ENCODE measurements around the gene TRIM26. TPM values are rescaled to one million over a fixed set of nuclear protein-coding genes. Genes with fewer than 3 reads are reported as not detected.

The TRIM26 gene
- polyA plus RNA-seq, 3 donors, result 16.4 to 26.4 (median 26.0) TPM

- H4K20me1 ChIP-seq (ENCODE audit: insufficient read depth, low read length), result no peaks in the 10 kb centered on the region
- H3K27me3 ChIP-seq (ENCODE audit: control insufficient read depth in 2 of 2, insufficient read depth in 2 of 2, low read length in 2 of 2), result peaks cover 0 to 2% of the 10 kb centered on the region in 2 donors
- H3K4me3 ChIP-seq (replicated peaks in 1 of 3; ENCODE audit: low read depth in 2 of 3, low read length in 3 of 3), result no peak overlapping the region
- no peaks in the 10 kb centered on the region for H3K36me3 ChIP-seq (replicated peaks in 1 of 2; ENCODE audit: control insufficient read depth in 1 of 2, insufficient read depth in 2 of 2, low read length in 2 of 2)
- peaks cover 8 to 18% of the 10 kb centered on the region in 2 donors for H3K4me1 ChIP-seq (ENCODE audit: control insufficient read depth in 1 of 2, insufficient read depth in 2 of 2, low read length in 2 of 2)
- Mint-ChIP-seq H3K27me3 (ENCODE audit: low read depth in 3 of 3) (peaks cover 2 to 7% (median 4%) of the 10 kb centered on the region in 3 donors), H3K27ac (no peak overlapping the region), H3K4me3 (no peak overlapping the region), H3K36me3 (no peaks in the 10 kb centered on the region), H3K4me1 (peaks cover 19% of the 10 kb centered on the region), H3K9me3 (peaks cover 0 to 3% (median 0%) of the 10 kb centered on the region in 7 donors)
- no peaks in the 10 kb centered on the region for H3K9me3 ChIP-seq (replicated peaks in 1 of 2; ENCODE audit: control insufficient read depth in 1 of 2, insufficient read depth in 1 of 2, low read length in 2 of 2)
- no peak for DNase-seq
- 67% methylated on average over 5 of the region's 7 CpGs for WGBS (ENCODE audit: insufficient coverage)
- no peak overlapping the region for H3K4me2 ChIP-seq (replicated peaks; ENCODE audit: extremely low read depth, low read length, poor library complexity, severe bottlenecking)
- no peak overlapping the region for H2AFZ ChIP-seq (ENCODE audit: insufficient read depth, low read depth, low read length, poor library complexity, severe bottlenecking)
- no peak for TF ChIP-seq CTCF (IDR thresholded peaks at IDR 0.05)
- no peaks in the 10 kb centered on the region for H3K79me2 ChIP-seq (ENCODE audit: insufficient read depth, low read length)
- H3K27ac ChIP-seq (ENCODE audit: low read depth in 1 of 2, low read length in 2 of 2), result no peak overlapping the region
- intact Hi-C loops (cut with micrococcal nuclease), result no loop called here
- H3K9ac ChIP-seq (ENCODE audit: insufficient read depth, low read length, poor library complexity, severe bottlenecking), result no peak overlapping the region
Measured at GRCh38 chr6:30149858-30150550, 63.2 kb downstream of the TRIM26 start.

- no peak overlapping the region for H3K4me2 ChIP-seq (replicated peaks; ENCODE audit: extremely low read depth, low read length, poor library complexity, severe bottlenecking)
- TF ChIP-seq CTCF (IDR thresholded peaks at IDR 0.05), result no peak
- no CpG with 5 or more reads among the region's 3 CpGs for WGBS (ENCODE audit: insufficient coverage)
- Mint-ChIP-seq H3K4me3 (no peak overlapping the region), H3K27ac (no peak overlapping the region), H3K4me1 (peaks cover 19% of the 10 kb centered on the region), H3K27me3 (ENCODE audit: low read depth in 3 of 3) (peaks cover 6 to 10% (median 10%) of the 10 kb centered on the region in 3 donors), H3K36me3 (no peaks in the 10 kb centered on the region), H3K9me3 (peaks cover 0 to 5% (median 0%) of the 10 kb centered on the region in 7 donors)
- no peaks in the 10 kb centered on the region for H3K79me2 ChIP-seq (ENCODE audit: insufficient read depth, low read length)
- H4K20me1 ChIP-seq (ENCODE audit: insufficient read depth, low read length), result no peaks in the 10 kb centered on the region
- no peak for DNase-seq
- peaks cover 8 to 18% of the 10 kb centered on the region in 2 donors for H3K4me1 ChIP-seq (ENCODE audit: control insufficient read depth in 1 of 2, insufficient read depth in 2 of 2, low read length in 2 of 2)
- H3K27me3 ChIP-seq (ENCODE audit: control insufficient read depth in 2 of 2, insufficient read depth in 2 of 2, low read length in 2 of 2), result peaks cover 1 to 6% of the 10 kb centered on the region in 2 donors
- no peak overlapping the region for H2AFZ ChIP-seq (ENCODE audit: insufficient read depth, low read depth, low read length, poor library complexity, severe bottlenecking)
- no peaks in the 10 kb centered on the region for H3K9me3 ChIP-seq (replicated peaks in 1 of 2; ENCODE audit: control insufficient read depth in 1 of 2, insufficient read depth in 1 of 2, low read length in 2 of 2)
- intact Hi-C loops (cut with micrococcal nuclease), result no loop called here
- H3K4me3 ChIP-seq (replicated peaks in 1 of 3; ENCODE audit: low read depth in 2 of 3, low read length in 3 of 3), result no peak overlapping the region
- no peaks in the 10 kb centered on the region for H3K36me3 ChIP-seq (replicated peaks in 1 of 2; ENCODE audit: control insufficient read depth in 1 of 2, insufficient read depth in 2 of 2, low read length in 2 of 2)
- no peak overlapping the region for H3K9ac ChIP-seq (ENCODE audit: insufficient read depth, low read length, poor library complexity, severe bottlenecking)
- H3K27ac ChIP-seq (ENCODE audit: low read depth in 1 of 2, low read length in 2 of 2), result no peak overlapping the region
Measured at GRCh38 chr6:30149234-30149633, 64.0 kb downstream of the TRIM26 start.

All from CD14-positive monocyte (primary cell).